Measurements from ENCODE around the gene LIMCH1.

DNA sequence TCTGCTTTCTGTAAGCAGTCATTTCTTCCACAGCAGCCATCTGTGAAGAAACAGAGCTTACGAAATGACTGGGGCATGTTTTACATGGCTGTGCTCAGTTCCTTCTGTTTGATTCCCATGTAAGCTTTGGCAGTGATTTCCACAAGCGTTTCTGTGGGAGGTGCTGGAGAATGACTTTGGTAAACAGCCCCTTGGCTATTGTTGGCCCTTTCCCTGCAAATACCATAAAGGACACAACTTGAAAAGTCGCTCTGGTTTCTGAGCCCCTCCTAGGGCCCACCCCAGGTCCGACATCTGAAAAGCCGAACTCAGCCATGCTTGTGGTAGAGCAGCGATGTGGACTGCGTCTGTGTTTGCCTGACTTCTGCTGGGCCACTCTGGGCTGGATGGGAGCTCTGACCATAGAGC lies 3.7 kb downstream of the LIMCH1 start:
- TF ChIP-seq POLR2AphosphoS5 (IDR thresholded peaks at IDR 0.05; ENCODE audit: borderline replicate concordance, low read depth, low read length) (no peak), EZH2 (IDR thresholded peaks at IDR 0.05) (no peak)
